Activated CD4-positive, alpha-beta memory T cell treated with anti-CD3 and anti-CD28 coated beads, Interleukin-2, amount 10 ng/mL, durations not matched to agents 7 days and 5 days (primary cell): ENCODE data around the gene PSD. TPM values are rescaled to one million over a fixed set of nuclear protein-coding genes. Genes with fewer than 3 reads are reported as not detected.

ENCODE experiments used
- CTCF ChIA-PET: fragments of 350-600 bp; sonication (Branson Sonifier 250); formaldehyde crosslinking; loops from one replicate; lab custom pipeline; 2021; ENCODE audit warnings: antibody characterized with exemption, inconsistent platforms; lab: Charles Lee
- POLR2A ChIA-PET: fragments of 350-600 bp; sonication (Branson Sonifier 250); formaldehyde crosslinking; loops from one replicate; lab custom pipeline; 2021; ENCODE audit warnings: antibody characterized with exemption; lab: Charles Lee
- DNase-seq: peaks from one replicate; pipeline ENCODE4 v3.0.0-alpha.2; 2020
- H3K27ac Mint-ChIP-seq: one replicate; pipeline ENCODE4 v1.8.0; 2021; ENCODE audit warnings: mild to moderate bottlenecking, mixed read lengths
- H3K27me3 Mint-ChIP-seq: one replicate; pipeline ENCODE4 v1.8.0; 2021; ENCODE audit warnings: mixed read lengths
- H3K36me3 Mint-ChIP-seq: one replicate; pipeline ENCODE4 v1.8.0; 2021; ENCODE audit warnings: low read depth, mixed read lengths
- H3K4me1 Mint-ChIP-seq: one replicate; pipeline ENCODE4 v1.8.0; 2021; ENCODE audit warnings: mixed read lengths
- H3K4me3 Mint-ChIP-seq: one replicate; pipeline ENCODE4 v1.8.0; 2021; ENCODE audit warnings: mild to moderate bottlenecking, mixed read lengths
- H3K9me3 Mint-ChIP-seq: one replicate; pipeline ENCODE4 v1.8.0; 2021; ENCODE audit warnings: mixed read lengths
- total RNA-seq, 2 experiments: library from RNA; stranded (reverse); gene quantifications; one replicate each; pipeline ENCODE4 v1.2.3, GENCODE V29; 2021

Gene PSD
- total RNA-seq, 2 experiments from 2014 or later: 1.4 TPM

- POLR2A ChIA-PET: interaction anchor here (0.7 to 4.1 kb wide), 3 partner anchors 20 to 53 kb away, joined by 3 to 32 read pairs (median 3); partner anchors contain the start of gene FBXL15
- CTCF ChIA-PET: interaction anchor here (0.6 to 10.7 kb wide), 9 partner anchors 9 to 231 kb away, joined by 3 to 199 read pairs (median 8); partner anchors contain the start of genes ELOVL3, FBXL15 and SUFU
- H3K4me1 Mint-ChIP-seq: peaks cover 43% of the 10 kb centered on the region
- no peak overlapping the region for H3K4me3 Mint-ChIP-seq
- H3K27ac Mint-ChIP-seq: no peak overlapping the region
- peaks cover 57% of the 10 kb centered on the region for H3K36me3 Mint-ChIP-seq
- H3K9me3 Mint-ChIP-seq: no peaks in the 10 kb centered on the region
- H3K27me3 Mint-ChIP-seq: no peaks in the 10 kb centered on the region
- no peak for DNase-seq
Measured at GRCh38 chr10:102400598-102401341, 17.8 kb downstream of the PSD start.

GRCh38 chr10:102400076-102400475 lies 18.5 kb downstream of the PSD start:
- POLR2A ChIA-PET: interaction anchor here (0.7 to 4.1 kb wide), 9 partner anchors 7 to 247 kb away, joined by 3 to 32 read pairs (median 3); partner anchors contain the start of genes FBXL15 and GBF1
- Mint-ChIP-seq H3K27ac (peak overlapping the region; percentile 63), H3K36me3 (peaks cover 57% of the 10 kb centered on the region), H3K4me3 (peak overlapping the region; percentile 66), H3K9me3 (no peaks in the 10 kb centered on the region), H3K4me1 (peaks cover 45% of the 10 kb centered on the region), H3K27me3 (no peaks in the 10 kb centered on the region)
- no peak for DNase-seq
- CTCF ChIA-PET: interaction anchor here (0.6 to 10.7 kb wide), 23 partner anchors 8 to 591 kb away, joined by 3 to 199 read pairs (median 5); partner anchors contain the start of genes ELOVL3, FBXL15 and SUFU

- peaks cover 57% of the 10 kb centered on the region for H3K36me3 Mint-ChIP-seq
Measured at GRCh38 chr10:102399217-102400021, 19.2 kb downstream of the PSD start.

GRCh38 chr10:102398172-102399020 lies 20.2 kb downstream of the PSD start:
- ChIA-PET CTCF (interaction anchor here (0.5 to 10.7 kb wide), 23 partner anchors 11 to 266 kb away, joined by 3 to 199 read pairs (median 6); partner anchors contain the start of genes CUEDC2, ELOVL3, FBXL15 and PPRC1), POLR2A (interaction anchor here (1.1 to 4.1 kb wide), 9 partner anchors 9 to 229 kb away, joined by 3 to 32 read pairs (median 6); partner anchors contain the start of genes ACTR1A, FBXL15 and GBF1)
- Mint-ChIP-seq H3K36me3 (peaks cover 57% of the 10 kb centered on the region), H3K27ac (peak overlapping the region; percentile 40), H3K4me1 (peaks cover 47% of the 10 kb centered on the region), H3K4me3 (peak overlapping the region; percentile 66), H3K9me3 (no peaks in the 10 kb centered on the region), H3K27me3 (no peaks in the 10 kb centered on the region)
- DNase-seq: no peak

More at GRCh38 chr10:102399217-102400021, 19.2 kb downstream of the PSD start:
- DNase-seq: peak; percentile 91
- Mint-ChIP-seq H3K9me3 (no peaks in the 10 kb centered on the region), H3K27ac (peak overlapping the region; percentile 63), H3K27me3 (no peaks in the 10 kb centered on the region), H3K4me1 (peaks cover 45% of the 10 kb centered on the region), H3K4me3 (peak overlapping the region; percentile 66)
- CTCF ChIA-PET: interaction anchor here (0.5 to 10.7 kb wide), 36 partner anchors 8 to 590 kb away, joined by 3 to 199 read pairs (median 5); partner anchors contain the start of genes CUEDC2, ELOVL3, FBXL15 and PPRC1
- POLR2A ChIA-PET: interaction anchor here (0.9 to 4.1 kb wide), 9 partner anchors 8 to 246 kb away, joined by 3 to 32 read pairs (median 4); partner anchors contain the start of genes FBXL15 and GBF1

GRCh38 chr10:102397222-102398171 lies 21.1 kb downstream of the PSD start:
- ChIA-PET POLR2A (interaction anchor here (1.2 to 4.1 kb wide), 5 partner anchors 10 to 228 kb away, joined by 3 to 32 read pairs (median 10); partner anchors contain the start of genes ACTR1A and FBXL15), CTCF (interaction anchor here (1.1 to 10.7 kb wide), 7 partner anchors 12 to 228 kb away, joined by 3 to 199 read pairs (median 15); partner anchors contain the start of genes ELOVL3 and FBXL15)
- H3K9me3 Mint-ChIP-seq: no peaks in the 10 kb centered on the region
- H3K27ac Mint-ChIP-seq: peak overlapping the region; percentile 93
- peaks cover 54% of the 10 kb centered on the region for H3K4me1 Mint-ChIP-seq
- H3K4me3 Mint-ChIP-seq: peak overlapping the region; percentile 84
- peaks cover 57% of the 10 kb centered on the region for H3K36me3 Mint-ChIP-seq
- no peak for DNase-seq
- H3K27me3 Mint-ChIP-seq: no peaks in the 10 kb centered on the region

GRCh38 chr10:102396730-102397151 lies 21.8 kb downstream of the PSD start:
- Mint-ChIP-seq H3K36me3 (peaks cover 50% of the 10 kb centered on the region), H3K4me3 (peak overlapping the region; percentile 84), H3K27ac (peak overlapping the region; percentile 93), H3K9me3 (no peaks in the 10 kb centered on the region), H3K4me1 (peaks cover 54% of the 10 kb centered on the region), H3K27me3 (no peaks in the 10 kb centered on the region)
- no peak for DNase-seq
- POLR2A ChIA-PET: interaction anchor here (2.8 to 4.3 kb wide), 6 partner anchors 13 to 166 kb away, joined by 10 to 38 read pairs (median 22); partner anchors contain the start of genes ACTR1A, C10orf95, FBXL15 and SUFU
- CTCF ChIA-PET: interaction anchor here (1.1 to 10.7 kb wide), 4 partner anchors 12 to 227 kb away, joined by 3 to 199 read pairs (median 13); partner anchors contain the start of gene ELOVL3

GRCh38 chr10:102396317-102396650 lies 22.3 kb downstream of the PSD start:
- Mint-ChIP-seq H3K9me3 (no peaks in the 10 kb centered on the region), H3K27me3 (no peaks in the 10 kb centered on the region), H3K27ac (peak overlapping the region; percentile 93), H3K36me3 (peaks cover 45% of the 10 kb centered on the region), H3K4me3 (peak overlapping the region; percentile 84), H3K4me1 (peaks cover 54% of the 10 kb centered on the region)
- no peak for DNase-seq
- ChIA-PET CTCF (interaction anchor here (1.6 to 10.7 kb wide), 2 partner anchors 167 to 226 kb away, joined by 4 to 199 read pairs; partner anchors contain the start of gene ELOVL3), POLR2A (interaction anchor here (1.2 to 4.3 kb wide), 8 partner anchors 9 to 170 kb away, joined by 6 to 38 read pairs (median 18); partner anchors contain the start of genes ACTR1A, C10orf95, ELOVL3 and FBXL15)

GRCh38 chr10:102395400-102396316 lies 22.9 kb downstream of the PSD start, which contains the start of gene NFKB2:
Gene NFKB2 (plus strand): TSS chr10:102395705. CDS start chr10:102395960, 255 bp downstream.
- Mint-ChIP-seq H3K27ac (peak within 1 kb of the TSS; percentile 93), H3K36me3 (peaks cover 43% of the 10 kb centered on the region), H3K27me3 (no peaks in the 10 kb centered on the region), H3K4me1 (peaks cover 54% of the 10 kb centered on the region), H3K4me3 (peak within 1 kb of the TSS; percentile 84), H3K9me3 (no peaks in the 10 kb centered on the region)
- peak; percentile 91 for DNase-seq
- POLR2A ChIA-PET: interaction anchor here (0.7 to 4.3 kb wide), 22 partner anchors 9 to 702 kb away, joined by 3 to 38 read pairs (median 6); partner anchors contain the start of genes ACTR1A, C10orf95, CUEDC2 and ELOVL3
- CTCF ChIA-PET: interaction anchor here (0.8 to 10.7 kb wide), 8 partner anchors 8 to 226 kb away, joined by 3 to 199 read pairs (median 9); partner anchors contain the start of genes CUEDC2 and ELOVL3

GRCh38 chr10:102394801-102395399 lies 23.7 kb downstream of the PSD start:
- Mint-ChIP-seq H3K4me3 (peak overlapping the region; percentile 84), H3K9me3 (no peaks in the 10 kb centered on the region), H3K4me1 (peaks cover 47% of the 10 kb centered on the region), H3K36me3 (peaks cover 35% of the 10 kb centered on the region), H3K27me3 (no peaks in the 10 kb centered on the region), H3K27ac (peak overlapping the region; percentile 93)
- peak; percentile 53 for DNase-seq
- POLR2A ChIA-PET: interaction anchor here (1.0 to 4.3 kb wide), 25 partner anchors 12 to 824 kb away, joined by 3 to 38 read pairs (median 6); partner anchors contain the start of genes ACTR1A, C10orf95, CUEDC2 and ELOVL3
- CTCF ChIA-PET: interaction anchor here (0.8 to 10.7 kb wide), 9 partner anchors 8 to 225 kb away, joined by 3 to 199 read pairs (median 5); partner anchors contain the start of genes CUEDC2 and ELOVL3
